Fibroblast of villous mesenchyme (primary cell): Measurements from ENCODE around the gene WLS. TPM values are rescaled to one million over a fixed set of nuclear protein-coding genes. Genes with fewer than 3 reads are reported as not detected.

ENCODE experiments used
- DNase-seq: peaks from one replicate; pipeline ENCODE4 v3.0.0-alpha.2; 2010; ENCODE audit warnings: low read depth
- H3K4me3 ChIP-seq: 2 replicates; pipeline ENCODE4 v1.5.1; 2011; ENCODE audit warnings: low read depth, mild to moderate bottlenecking, low read length
- total RNA-seq: library from RNA; depleted of rRNA; stranded (reverse); fragments of >200 nt; gene quantifications from 2 replicates; pipeline ENCODE4 v1.2.3, GENCODE V29; 2012
- TF ChIP-seq, protein P1 (sequence below): IDR thresholded peaks from 2 replicates; pipeline ENCODE4 v1.5.1; 2012; ENCODE audit warnings: low read depth, mild to moderate bottlenecking, low read length; ENCODE audit not compliant: insufficient read depth

WLS gene
- total RNA-seq, 1 donor: 66.1 TPM

DNA sequence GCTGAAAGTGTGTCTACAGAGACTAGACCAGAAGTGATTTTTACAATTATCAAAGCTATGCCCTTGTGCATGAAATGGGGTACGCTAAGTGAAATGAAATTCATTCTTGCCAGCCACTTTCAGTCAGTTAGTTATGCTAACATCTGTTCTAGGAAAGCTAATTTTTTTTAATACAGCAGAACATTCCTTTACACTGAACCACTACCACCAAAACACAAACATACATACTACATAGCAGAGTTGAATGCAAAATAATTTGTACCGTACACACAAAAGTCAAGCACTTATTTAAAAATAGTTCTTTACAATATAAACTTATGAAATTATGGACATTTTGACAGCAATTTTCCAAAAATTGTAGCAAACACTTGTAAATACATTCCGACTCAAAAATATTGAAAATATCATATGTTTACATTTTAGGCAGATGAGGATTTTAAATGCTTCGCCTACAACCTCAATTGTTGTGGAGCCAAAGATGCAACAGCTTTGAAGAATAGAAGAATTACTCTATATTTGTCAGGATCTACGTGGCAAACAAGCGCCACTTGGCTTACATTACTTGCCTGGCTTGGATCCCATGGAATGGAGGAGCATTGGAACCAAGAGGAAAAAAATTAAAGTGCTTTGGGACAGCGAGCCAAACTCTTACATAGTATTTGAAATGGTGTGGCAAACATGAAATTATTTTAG is 30.6 kb downstream of the WLS start:
- peak; percentile 56 for DNase-seq
- H3K4me3 ChIP-seq: no peak overlapping the region
- TF ChIP-seq, protein P1, sequence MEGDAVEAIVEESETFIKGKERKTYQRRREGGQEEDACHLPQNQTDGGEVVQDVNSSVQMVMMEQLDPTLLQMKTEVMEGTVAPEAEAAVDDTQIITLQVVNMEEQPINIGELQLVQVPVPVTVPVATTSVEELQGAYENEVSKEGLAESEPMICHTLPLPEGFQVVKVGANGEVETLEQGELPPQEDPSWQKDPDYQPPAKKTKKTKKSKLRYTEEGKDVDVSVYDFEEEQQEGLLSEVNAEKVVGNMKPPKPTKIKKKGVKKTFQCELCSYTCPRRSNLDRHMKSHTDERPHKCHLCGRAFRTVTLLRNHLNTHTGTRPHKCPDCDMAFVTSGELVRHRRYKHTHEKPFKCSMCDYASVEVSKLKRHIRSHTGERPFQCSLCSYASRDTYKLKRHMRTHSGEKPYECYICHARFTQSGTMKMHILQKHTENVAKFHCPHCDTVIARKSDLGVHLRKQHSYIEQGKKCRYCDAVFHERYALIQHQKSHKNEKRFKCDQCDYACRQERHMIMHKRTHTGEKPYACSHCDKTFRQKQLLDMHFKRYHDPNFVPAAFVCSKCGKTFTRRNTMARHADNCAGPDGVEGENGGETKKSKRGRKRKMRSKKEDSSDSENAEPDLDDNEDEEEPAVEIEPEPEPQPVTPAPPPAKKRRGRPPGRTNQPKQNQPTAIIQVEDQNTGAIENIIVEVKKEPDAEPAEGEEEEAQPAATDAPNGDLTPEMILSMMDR: no peak

DNA sequence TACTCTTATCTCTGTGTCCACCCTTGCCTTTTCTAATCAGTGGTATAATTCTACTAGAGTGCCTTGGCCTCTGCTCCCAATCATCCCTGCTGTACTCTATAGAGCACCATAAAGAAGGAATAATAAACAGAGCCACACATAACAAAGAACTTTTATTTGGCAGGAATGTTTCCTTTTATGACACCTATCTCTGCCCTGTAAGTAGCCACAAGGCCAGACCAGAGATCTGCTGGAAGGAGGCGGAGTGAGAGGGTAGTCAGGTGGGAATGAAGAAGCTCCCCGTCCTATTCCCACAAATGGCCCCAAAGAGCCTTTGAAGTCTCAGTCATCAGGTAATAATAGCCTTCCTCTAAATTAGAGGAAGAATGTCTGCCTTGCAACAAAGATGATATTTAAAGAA is 32.7 kb downstream of the WLS start:
- DNase-seq: no peak
- no peak overlapping the region for H3K4me3 ChIP-seq
- TF ChIP-seq, protein P1: no peak

DNA sequence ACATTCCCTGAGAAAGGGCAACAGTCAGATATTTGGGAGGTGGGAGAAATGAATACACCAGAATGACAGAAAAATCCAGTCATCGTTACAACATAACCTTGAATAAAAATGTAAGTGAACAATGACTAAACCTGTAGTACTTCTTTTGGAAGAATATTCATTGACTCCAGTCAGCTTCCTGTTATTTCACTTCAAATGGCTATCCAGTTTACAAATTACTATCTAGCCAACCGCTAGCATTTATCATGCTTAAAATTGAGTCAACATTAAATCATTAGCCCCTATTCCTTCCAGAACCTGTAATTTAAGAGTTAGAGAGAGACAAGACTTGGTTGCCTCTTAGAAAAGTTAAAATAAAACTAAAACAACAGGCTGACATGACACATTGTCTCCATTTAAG is 33.6 kb downstream of the WLS start:
- no peak overlapping the region for H3K4me3 ChIP-seq
- TF ChIP-seq, protein P1: no peak
- no peak for DNase-seq

DNA sequence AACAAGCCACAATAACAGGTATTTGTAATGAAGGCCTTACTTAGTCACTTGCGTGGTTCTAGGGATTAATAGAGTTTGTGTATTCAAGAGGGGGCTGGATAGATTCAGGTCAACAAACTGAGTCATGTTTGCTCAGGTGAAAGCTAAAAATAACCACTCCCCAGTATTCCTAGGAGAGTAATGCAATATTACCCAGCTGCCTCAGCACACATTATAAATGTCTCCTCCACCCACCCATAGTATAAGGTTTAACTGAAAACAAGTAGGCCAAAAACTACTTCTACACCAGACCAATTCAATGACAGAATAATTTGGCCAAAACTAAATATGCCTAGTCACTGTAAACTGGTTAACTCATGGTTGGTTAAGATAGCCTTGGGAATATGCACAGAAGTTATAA is 34.4 kb downstream of the WLS start:
- TF ChIP-seq, protein P1: no peak
- DNase-seq: no peak
- no peak overlapping the region for H3K4me3 ChIP-seq

DNA sequence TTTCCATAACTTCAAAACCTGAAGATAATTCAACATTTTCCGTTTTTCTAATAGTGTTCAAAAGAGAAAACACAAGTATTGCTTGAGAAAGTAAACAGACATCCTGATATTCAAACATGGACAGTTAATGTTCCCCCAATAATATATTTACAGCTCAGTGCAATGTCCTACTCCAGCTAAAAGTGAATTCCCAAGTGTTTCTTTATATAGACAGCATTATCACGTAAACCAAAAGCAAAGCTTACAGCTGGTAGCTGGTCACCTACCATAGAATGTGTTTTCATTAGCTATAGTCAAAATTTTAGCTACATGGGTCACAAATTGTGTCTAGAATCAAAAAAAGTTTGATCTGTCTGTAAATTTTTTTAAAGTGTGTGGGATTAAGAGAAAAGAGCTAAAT is 34.9 kb downstream of the WLS start:
- TF ChIP-seq, protein P1: no peak
- no peak for DNase-seq
- H3K4me3 ChIP-seq: no peak overlapping the region

DNA sequence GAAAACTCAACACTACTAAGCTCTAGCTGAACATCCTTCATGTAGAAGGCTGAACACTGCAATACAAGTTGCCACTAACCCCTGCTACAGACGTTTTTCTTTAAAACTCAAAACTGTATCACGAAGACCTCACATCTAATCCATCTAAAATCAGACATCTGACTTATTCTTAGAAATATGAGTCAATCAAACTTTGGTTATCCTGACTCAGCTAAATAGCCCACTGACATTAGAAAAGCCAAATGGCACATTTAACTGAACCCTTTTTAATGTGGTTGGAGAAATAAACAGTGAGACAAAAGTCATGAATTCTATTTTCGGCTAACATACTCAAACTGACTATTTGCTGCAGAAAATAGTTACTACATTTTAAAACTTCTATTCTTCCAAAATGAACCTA is 35.6 kb downstream of the WLS start:
- no peak overlapping the region for H3K4me3 ChIP-seq
- TF ChIP-seq, protein P1: no peak
- DNase-seq: no peak

DNA sequence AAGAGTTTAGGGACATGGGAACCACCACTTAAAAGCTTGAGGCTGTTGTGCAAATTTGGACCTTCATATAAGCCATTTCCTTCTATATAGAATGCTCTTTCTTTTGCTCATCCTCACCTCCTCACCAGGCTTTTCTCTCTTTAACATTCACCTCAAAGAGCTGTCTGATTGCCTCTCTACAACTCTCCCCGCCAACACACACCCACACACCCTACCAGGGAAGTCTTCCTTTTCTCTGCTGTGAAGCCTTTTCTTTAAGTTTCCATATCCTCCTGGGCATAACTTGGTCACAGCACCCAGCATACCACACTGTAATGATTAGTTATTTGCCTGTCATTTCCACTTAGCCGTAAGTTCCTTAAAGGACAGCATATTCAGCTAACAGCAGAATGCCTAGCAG is 40.6 kb downstream of the WLS start:
- TF ChIP-seq, protein P1: no peak
- no peak overlapping the region for H3K4me3 ChIP-seq
- no peak for DNase-seq
